SK-N-SH (cell line): ENCODE results near the gene IFITM5.

Experiments used
- CHD2 ChIP-seq: fragments of 150-350 bp; IDR thresholded peaks from 2 replicates; pipeline ENCODE4 v1.6.1; 2018; ENCODE audit warnings: low read length; ENCODE audit not compliant: partially characterized antibody
- CTCF ChIP-seq: fragments of 200-600 bp; sonication (generic); IDR thresholded peaks from 2 replicates; pipeline ENCODE4 v1.6.1; 2017; ENCODE audit warnings: antibody characterized with exemption, mild to moderate bottlenecking, moderate library complexity
- EP300 ChIP-seq, 2 experiments: IDR thresholded peaks; 2 replicates each; pipeline versions ENCODE4 v1.4.0 to v1.6.1; 2012; ENCODE audit warnings: borderline replicate concordance in 1 of 2, low read depth in 1 of 2, low read length in 1 of 2
- FOXM1 ChIP-seq: IDR thresholded peaks from 2 replicates; pipeline ENCODE4 v1.4.0; 2012; ENCODE audit warnings: low read depth, mild to moderate bottlenecking
- GABPA ChIP-seq: IDR thresholded peaks from 2 replicates; pipeline ENCODE4 v1.4.0; 2012; ENCODE audit warnings: low read depth, mild to moderate bottlenecking
- JUND ChIP-seq: IDR thresholded peaks from 2 replicates; pipeline ENCODE4 v1.4.0; 2012
- MAX ChIP-seq: IDR thresholded peaks from 2 replicates; pipeline ENCODE4 v1.4.0; 2012; ENCODE audit warnings: low read depth
- MXI1 ChIP-seq: IDR thresholded peaks from 2 replicates; pipeline ENCODE4 v1.6.1; 2012; ENCODE audit warnings: mild to moderate bottlenecking, low read depth, low read length, improper control_type of control experiment
- NFIC ChIP-seq: IDR thresholded peaks from 2 replicates; pipeline ENCODE4 v1.4.0; 2012; ENCODE audit warnings: borderline replicate concordance
- POLR2AphosphoS5 ChIP-seq: IDR thresholded peaks from 2 replicates; pipeline ENCODE4 v1.6.1; 2012; ENCODE audit warnings: low read depth, low read length
- RAD21 ChIP-seq: IDR thresholded peaks from 2 replicates; pipeline ENCODE4 v1.6.1; 2012; ENCODE audit warnings: mild to moderate bottlenecking, low read length
- RFX5 ChIP-seq: IDR thresholded peaks from 2 replicates; pipeline ENCODE4 v1.6.1; 2012; ENCODE audit warnings: mild to moderate bottlenecking, improper control_type of control experiment, low read length
- USF1 ChIP-seq: IDR thresholded peaks from 2 replicates; pipeline ENCODE4 v1.4.0; 2012; ENCODE audit warnings: low read depth, borderline replicate concordance
- TF ChIP-seq, protein P1 (sequence below): IDR thresholded peaks from 2 replicates; pipeline ENCODE4 v1.6.1; 2012; ENCODE audit warnings: mild to moderate bottlenecking, low read depth, low read length, moderate library complexity

GRCh38 chr11:316891-317301 lies 17.6 kb upstream of the IFITM5 start:
- no peak for TF ChIP-seq JUND
- TF ChIP-seq, protein P1, sequence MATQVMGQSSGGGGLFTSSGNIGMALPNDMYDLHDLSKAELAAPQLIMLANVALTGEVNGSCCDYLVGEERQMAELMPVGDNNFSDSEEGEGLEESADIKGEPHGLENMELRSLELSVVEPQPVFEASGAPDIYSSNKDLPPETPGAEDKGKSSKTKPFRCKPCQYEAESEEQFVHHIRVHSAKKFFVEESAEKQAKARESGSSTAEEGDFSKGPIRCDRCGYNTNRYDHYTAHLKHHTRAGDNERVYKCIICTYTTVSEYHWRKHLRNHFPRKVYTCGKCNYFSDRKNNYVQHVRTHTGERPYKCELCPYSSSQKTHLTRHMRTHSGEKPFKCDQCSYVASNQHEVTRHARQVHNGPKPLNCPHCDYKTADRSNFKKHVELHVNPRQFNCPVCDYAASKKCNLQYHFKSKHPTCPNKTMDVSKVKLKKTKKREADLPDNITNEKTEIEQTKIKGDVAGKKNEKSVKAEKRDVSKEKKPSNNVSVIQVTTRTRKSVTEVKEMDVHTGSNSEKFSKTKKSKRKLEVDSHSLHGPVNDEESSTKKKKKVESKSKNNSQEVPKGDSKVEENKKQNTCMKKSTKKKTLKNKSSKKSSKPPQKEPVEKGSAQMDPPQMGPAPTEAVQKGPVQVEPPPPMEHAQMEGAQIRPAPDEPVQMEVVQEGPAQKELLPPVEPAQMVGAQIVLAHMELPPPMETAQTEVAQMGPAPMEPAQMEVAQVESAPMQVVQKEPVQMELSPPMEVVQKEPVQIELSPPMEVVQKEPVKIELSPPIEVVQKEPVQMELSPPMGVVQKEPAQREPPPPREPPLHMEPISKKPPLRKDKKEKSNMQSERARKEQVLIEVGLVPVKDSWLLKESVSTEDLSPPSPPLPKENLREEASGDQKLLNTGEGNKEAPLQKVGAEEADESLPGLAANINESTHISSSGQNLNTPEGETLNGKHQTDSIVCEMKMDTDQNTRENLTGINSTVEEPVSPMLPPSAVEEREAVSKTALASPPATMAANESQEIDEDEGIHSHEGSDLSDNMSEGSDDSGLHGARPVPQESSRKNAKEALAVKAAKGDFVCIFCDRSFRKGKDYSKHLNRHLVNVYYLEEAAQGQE: no peak
- TF ChIP-seq EP300 (IDR thresholded peaks at IDR 0.05; ENCODE audit: borderline replicate concordance in 1 of 2, low read depth in 1 of 2, low read length in 1 of 2): no peak
- TF ChIP-seq MAX: no peak
- TF ChIP-seq CTCF: no peak
- TF ChIP-seq GABPA: no peak
- no peak for TF ChIP-seq RFX5
- no peak for TF ChIP-seq USF1
- TF ChIP-seq RAD21: no peak
- TF ChIP-seq CHD2: no peak
- no peak for TF ChIP-seq NFIC
- TF ChIP-seq POLR2AphosphoS5: no peak
- no peak for TF ChIP-seq MXI1
- TF ChIP-seq FOXM1: no peak
